ENCODE results near the gene FRAS1.
"Not testable (repeated sequence)": the region's sequence is repeated elsewhere in the genome, so short reads cannot be mapped to it uniquely, and the experiment has no call there.

FRAS1 gene

DNA sequence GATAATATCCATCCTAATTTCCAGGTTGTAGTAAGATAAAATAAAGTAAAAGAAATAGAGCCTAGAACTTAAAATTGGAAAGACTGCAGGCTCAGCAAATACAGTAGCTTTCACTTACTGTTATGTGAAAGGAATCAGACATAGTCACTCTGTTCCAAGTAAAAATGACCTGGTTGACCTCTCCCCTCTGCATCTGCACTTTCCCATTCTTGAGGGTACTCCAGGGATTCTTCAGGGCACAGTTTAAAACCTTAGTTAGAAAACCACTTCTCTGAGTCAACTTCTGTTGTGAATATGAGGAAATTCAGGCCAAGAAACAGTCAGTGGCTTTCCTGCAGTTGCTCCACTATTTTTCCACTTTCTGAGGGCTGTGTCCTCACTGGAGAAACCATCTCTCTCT lies 42.9 kb downstream of the FRAS1 start:
- no peak for DNase-seq (ENCODE audit: low read depth)

DNA sequence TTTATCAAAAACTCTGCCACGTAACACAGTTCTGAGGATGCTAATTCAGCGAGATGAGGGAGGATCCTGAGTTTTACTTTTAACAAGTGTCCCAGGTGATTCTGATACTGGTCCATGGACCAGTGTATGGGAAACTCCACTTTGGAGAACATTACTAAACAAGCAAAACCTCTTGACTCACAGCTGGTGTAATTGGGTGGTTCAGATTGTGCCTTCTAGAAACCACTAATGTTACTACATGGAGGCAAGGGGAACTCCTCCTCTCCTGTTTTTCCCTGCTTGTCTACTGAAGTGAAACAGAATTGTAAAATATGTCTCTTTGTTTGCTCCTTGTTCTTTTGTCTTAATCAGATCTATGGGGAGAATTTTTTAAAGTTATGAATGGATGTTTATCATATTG lies 62.6 kb downstream of the FRAS1 start:
- no peak for DNase-seq (ENCODE audit: low read depth)

DNA sequence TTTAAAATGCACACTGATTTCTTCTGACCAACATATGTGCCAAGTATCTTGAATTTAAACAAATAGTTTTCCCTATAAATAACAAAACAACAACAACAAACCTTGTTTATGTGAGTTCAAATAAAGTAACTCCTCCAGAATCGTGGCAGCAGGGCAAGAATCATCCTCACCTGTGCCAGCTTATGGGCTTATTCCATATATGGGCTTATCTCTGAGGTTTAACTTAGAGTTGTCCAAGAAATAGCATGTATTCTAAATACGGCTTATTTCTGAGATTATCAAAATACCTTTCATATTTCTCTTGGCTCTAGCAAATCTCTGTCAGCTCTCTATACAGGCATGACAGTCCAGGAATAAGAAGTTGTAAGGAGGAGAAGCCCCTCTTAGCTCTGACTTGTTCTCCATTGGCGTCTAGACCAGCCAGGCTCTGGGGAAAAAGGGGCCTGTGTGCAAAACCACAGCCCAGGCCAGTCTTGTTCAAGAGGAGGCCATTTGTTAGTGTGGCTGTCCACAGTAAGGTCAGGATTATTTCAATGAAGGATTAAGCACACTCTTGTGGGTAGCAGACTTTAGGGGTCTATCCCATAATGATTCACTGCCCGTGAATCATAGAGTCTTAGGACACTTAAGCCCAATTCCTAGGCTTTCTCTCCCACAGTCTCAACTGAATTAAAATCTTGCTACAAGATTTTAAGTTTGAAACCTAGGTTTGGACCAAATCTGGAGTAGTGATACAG lies 63.2 kb downstream of the FRAS1 start:
- DNase-seq (ENCODE audit: low read depth): no peak

DNA sequence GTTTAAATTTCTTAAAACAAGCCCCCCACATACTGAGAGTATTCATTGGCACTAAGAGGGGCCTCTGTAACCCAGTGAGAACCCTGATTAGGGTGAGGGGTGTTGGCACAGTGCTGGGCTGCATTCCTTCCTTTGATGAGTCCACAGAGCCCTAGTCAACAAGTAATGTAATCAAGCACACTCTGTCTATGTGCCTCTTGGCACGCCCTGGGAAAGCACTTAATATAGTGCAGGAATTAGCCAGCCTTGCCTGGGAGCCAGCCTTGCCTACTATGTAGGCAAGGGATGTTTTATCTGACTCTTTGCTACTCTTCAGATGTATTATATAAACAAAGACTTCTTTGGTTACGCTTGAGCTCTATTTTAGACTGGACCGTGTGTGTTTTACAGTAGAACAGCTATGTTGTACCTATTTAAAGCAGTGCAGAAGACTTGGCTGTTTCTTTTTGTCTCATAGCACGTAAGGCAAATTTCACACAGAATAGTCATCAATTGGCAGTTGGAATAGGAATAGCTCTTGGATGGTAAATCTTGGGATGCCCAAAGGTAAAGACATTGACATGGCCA lies 64.3 kb downstream of the FRAS1 start:
- no peak for DNase-seq (ENCODE audit: low read depth)

DNA sequence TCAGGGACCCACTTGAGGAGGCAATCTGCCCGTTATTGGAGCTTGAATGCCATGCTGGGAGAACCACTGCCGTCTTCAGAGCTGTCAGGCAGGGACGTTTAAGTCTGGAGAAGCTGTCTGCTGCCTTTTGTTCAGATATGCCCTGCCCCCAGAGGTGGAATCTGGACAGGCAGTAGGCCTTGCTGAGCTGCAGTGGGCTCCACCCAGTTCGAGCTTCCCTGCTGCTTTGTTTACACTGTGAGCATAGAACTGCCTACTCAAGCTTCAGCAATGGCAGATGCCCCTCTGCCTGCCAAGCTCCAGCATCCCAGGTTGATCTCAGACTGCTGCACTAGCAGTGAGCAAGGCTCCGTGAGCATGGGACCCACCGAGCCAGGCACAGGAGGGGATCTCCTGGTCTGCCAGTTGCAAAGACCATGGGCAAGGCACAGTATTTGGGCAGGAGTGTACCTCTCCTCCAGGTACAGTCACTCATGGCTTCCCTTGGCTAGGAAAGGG lies 68.8 kb downstream of the FRAS1 start:
- not testable (repeated sequence) for DNase-seq (ENCODE audit: low read depth)

DNA sequence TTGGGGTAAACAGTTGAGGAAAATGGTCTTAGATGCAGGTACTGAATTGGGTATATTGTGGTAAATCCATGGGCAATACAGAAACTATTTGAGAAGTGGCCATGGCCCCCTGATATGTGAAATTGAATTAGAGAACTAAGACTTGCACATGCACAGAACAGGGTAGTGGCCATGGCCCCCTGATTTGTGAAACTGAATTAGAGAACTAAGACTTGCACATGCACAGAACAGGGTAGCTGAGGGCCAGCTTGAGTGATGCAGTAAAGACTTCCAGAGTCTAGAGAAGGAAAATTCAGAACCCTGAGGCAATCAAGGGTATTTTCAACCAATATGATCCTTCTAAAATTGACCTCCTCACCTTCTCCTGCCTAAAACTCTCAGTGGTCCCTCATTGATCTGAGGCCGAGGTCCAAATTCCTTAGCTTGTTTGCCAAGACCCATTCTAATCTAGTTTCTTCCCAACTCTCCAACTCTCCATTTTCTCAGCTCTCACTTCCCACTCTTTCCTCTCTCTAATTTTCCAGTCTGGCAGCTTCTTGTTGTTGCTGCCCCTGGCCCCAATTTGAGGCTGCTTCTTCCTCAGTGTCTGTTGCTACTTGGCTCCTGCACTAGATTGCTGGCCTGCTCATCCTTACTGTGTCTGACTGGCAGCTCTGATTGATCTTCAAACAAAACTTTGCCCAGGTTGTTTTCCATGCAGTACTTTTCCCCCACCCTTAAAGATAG lies 72.4 kb downstream of the FRAS1 start:
- DNase-seq (ENCODE audit: low read depth): no peak

DNA sequence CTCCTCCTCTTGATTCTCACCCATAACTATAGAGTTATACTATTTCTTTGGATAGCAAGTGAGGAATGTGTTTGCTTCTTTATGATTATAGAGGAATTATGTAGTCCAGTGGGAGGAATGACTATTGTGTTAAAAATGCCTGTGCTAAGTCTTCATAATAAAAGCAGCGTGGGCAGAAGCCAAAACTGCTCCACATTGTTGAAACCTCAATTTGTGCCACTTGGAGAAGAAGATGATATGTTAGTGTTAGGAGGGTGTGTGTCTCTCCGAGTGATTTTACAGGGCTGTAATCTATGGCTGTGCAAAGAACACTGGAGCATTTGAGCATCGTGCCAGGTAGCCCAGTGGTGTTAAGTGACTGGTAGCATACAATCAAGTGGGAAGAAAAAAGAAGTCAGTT lies 74.3 kb downstream of the FRAS1 start:
- no peak for DNase-seq (ENCODE audit: low read depth)

DNA sequence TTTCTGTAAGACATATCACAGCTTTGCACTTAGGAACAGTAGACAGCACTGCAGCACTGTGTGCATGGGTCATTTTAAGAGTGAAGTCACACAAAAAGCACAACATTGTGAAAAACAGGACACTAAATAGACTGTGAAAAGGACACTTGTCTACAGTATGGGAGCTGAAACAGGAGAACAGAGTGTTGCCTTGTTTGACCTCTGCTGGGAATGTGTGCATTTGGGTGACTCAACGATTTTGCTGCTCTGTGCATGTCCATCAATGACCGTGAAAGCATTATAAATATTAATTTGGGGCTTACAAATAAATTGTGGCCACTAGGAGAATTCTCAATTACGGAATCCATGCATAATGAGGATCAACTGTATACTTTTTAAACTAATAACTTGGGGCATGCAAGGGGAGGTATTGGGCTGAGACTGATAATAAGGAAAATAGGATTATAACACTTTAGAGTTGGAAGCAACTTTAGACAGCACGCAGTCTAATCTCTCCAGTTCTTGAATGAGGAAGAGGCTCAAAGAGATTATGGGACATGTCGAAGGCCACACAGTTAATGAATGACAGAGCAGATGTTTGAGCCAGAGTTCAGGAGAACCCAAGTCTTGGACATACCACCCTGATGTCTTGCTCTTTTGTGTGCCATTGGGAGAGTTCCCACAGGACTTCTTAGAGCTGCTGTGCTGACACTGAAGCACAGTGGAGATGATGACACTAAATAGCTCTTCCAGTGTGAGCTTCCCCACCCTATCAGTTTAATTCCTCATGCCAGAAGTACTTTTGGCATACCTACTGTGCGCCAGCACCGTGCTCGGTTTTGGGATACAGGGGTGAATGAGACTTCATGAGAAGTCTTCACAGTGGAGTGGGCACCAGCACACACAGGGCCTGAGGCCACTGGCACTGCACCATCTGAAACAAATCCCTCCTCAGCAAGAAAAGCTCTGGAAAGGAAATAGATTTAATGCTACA lies 79.3 kb downstream of the FRAS1 start:
- DNase-seq (ENCODE audit: low read depth): no peak

DNA sequence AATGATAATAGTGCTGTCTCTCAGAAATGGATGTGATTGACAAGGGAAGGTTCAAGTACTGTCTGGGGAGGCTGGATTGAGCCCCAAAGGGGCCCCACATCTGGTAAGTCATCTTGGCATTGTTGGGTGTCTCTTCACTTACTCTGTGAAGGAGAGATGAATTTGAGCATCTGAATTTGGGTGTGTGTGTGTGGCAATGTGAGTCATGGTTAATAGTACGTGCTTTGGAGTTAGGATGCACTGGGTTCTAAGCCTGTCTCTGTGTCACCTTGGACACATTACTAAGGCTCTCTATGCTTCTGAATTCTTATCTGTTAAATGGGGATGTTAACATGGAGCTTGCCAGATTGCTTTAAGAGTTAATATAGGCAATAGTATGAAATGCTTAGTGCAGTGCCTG lies 80.4 kb downstream of the FRAS1 start:
- DNase-seq (ENCODE audit: low read depth): no peak

DNA sequence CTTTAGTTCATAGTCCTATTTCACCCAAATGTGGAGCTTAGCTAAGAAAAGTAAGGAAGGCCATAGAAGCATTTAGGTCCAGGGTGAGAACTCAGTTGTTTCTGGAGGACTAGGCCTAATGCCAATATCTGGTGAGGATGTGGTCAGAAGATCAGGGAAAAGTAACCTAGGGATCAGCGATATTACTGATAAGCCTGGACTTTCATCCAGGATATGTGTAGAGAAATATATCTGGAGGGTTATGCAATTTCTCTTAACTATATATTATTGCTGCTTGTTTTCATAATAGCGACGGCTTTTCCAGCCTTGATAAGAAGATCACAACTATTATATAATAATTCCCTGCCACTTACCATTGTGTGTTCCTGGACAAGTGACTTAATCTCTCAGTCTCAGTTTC lies 81.1 kb downstream of the FRAS1 start:
- DNase-seq (ENCODE audit: low read depth): no peak

DNA sequence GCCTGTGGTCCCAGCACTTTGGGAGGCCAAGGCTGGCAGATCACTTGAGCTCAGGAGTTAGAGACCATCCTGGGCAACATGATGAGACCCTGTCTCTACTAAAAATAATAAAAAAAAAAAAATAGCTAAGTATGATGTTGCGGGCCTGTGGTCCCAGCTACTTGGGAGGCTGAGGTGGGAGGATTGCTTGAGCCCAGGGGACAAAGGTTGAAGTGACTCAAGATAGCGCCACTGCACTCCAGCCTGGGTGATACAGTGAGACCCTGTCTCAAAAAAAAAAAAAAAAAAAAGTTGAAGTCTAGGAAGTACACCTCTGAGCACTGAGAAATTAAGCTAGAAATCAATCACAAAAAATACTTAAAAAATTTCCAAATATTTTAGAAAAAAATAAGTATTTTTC lies 86.5 kb downstream of the FRAS1 start:
- DNase-seq (ENCODE audit: low read depth): no peak

DNA sequence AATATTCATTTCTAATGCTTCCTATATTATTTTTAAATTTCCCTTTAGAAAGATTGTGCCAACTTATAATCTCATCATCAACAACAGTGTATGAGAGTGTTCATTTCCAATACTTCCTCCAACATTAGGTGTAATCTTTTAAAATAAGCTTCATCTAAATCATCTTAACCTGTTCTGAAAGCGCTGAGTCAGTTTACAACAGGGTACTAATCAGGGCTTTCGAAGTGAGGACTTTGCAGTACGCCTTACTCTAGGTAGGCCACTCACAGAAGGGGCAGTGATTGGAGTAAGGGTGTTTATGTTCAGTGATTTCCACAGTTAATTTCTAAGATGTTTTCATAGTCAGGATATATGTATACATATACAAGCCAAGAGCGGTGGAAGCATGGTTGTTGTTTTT lies 87.9 kb downstream of the FRAS1 start:
- no peak for DNase-seq (ENCODE audit: low read depth)

DNA sequence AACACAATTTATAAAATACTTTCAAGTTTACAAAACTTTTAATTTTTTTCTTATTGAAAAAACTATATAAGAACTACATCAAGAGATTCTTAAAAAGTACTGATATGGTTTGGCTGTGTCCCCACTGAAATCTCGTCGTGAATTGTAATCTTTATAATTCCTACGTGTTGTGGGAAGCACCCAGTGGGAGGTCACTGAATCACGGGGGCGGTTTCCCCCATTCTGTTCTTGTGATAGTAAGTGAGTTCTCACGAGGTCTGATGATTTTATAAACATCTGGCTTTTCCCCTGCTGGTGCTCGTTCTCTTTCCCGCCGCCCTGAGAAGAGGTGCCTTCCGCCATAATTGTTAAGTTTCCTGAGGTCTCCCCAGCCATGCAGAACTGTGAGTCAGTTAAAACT lies 88.5 kb downstream of the FRAS1 start:
- DNase-seq (ENCODE audit: low read depth): no peak

DNA sequence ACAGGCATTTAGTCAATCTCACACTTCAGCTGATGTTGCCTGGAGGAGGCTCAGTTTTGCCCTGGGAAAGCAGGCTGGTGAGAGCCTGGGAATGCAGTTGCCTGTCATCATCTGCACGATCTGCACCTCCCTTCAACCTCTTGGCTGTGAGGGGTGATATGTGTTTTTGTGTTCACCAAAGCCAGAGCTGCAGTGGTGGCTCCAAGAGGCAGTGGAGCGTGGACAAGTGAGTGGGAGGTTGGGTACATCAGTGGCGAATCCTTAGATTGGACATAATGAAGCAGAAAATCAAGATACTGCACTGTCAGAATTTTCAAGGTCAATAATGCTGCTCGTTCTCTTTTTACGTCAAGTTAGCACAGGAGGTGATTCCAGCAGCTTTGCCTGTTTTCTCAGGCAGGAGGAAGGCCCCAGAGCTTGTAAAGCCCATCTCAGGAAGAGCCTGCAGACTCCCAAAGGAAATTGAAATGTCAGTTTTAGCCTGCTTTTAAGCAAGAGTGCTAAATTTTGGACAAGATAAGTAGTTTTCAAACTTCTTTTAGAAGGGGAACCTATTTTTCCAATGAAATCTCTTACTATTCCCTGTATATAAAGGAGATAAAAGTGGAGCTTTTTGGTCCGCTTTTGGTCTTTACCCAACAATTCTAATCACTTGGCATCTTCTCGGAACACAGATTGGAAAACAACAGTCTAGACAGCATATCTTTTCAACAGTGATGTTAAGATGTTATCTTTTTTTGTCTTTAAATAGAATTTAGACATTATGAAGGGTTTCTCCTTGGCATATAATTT lies 92.8 kb downstream of the FRAS1 start:
- no peak for DNase-seq (ENCODE audit: low read depth)

DNA sequence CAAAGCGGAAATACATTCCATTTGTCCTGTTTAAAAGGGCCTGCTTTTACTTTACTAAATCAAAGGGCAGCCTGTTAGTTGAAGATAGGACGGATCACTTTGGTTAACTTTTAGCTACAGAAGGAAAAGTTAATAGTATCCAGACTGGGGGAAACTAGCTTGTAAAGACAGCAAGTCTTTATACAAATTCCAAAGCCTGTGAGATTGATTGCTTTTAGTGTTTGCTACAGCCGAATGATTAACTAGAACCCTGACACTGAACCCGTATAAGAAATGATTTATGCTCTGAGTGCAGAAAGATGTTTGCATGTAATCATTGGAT lies 93.4 kb downstream of the FRAS1 start:
- no peak for DNase-seq (ENCODE audit: low read depth)

DNA sequence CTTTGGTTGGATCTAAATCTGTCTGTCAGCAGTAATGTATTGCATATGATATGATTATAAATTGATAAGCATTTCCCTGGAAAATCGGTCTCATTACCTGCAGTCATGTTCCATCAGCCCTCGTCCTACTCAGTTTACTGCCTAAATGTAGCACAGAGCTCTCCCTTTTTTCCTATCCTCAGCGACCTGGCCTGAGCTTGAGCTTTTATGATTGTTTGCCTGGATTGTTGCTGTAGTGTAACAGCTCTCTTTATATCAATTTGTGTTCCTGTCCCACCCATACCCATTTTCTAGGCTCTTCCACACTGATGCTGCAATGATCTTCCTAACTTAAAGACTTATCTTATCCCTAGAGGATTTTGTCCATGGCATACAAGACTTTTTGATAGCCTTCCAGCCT lies 95.7 kb downstream of the FRAS1 start:
- DNase-seq (ENCODE audit: low read depth): no peak

DNA sequence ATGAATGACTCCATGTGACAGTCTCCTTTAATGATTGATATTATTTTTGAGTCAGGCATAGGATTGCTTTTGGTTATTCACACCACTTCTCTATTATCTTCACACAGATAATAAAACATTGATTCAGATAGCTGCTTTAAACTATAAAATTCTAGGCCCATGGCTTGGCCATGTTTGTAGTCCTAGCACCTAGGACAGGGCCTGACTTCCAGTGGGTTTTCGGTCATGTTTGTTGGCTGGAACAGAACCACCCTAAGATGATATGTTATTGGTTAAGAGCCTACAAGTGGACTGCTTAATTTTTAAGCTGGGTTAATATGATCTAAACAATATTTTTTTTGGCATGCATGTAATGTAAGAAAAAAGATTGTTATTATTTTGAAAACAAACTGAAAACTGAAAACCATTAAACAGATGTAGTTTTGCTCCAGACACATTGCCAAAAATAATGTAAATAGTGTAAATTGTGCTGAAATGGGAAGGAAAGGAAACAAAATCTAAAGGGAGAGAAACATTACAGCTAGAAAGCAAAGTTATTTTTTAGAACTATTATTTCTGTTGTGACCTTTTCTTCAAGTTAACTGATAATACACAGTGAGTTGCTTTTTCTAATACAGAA lies 98.0 kb downstream of the FRAS1 start:
- no peak for DNase-seq (ENCODE audit: low read depth)

DNA sequence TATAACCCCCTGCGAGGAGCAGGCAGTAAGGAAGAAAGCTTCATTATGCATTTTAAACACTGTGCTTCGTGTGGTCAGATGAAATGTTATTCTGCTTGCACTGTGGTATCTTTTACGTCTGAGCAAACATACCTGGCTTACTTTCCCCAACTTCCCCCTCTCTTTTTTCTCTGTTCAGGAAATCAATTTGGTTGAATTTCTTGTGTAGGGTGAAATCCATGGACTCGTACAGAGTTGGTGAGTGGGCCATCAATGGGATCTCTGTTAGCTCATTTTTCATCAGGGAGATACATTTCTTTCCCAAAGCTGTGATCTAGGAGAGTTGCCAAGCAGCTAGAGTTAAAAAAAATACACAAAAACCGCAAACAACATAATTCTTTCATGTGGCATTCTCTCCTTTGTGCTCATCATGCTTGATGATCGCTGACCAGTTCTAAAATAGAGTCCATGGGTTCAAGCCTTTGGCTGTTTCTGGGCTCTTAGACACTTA lies 98.5 kb downstream of the FRAS1 start:
- no peak for DNase-seq (ENCODE audit: low read depth)

DNA sequence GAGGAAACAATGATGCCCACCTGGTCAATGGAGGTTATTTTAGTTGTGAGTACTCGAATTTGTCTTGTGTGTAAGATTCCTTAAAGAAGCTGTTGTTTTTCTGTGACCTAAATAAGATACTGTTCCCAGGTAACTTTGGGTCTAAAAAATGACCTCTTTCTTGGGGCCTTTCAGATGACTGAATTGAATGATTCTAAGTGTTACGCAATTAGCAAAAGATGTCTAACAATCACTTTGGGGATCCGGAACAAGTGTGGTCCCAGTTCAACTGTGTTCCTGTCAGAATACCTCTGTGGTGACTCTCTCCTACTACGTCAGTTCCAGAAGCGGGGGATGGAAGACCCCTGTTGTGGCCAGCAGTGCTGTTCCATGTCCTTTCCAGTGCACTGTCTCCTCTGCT lies 99.4 kb downstream of the FRAS1 start:
- DNase-seq (ENCODE audit: low read depth): no peak

DNA sequence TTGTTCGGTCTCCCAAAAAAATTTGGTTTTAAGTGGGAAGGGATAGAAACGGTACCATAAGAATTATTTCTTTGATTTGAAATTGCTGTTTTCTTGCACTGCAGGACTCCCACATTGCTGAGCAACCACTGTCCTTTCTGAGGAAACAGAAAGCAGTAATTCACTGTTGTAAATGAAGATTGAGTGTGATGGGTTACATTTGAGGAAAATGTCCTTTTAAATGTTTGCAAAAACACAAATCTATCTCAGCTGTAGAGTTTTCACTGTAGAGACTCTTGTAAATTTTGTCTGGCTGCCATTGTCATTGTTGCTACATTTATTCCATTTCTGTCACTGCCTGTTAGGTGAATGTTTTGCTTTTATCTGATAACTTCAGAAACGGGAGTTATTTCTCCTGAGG lies 105.2 kb downstream of the FRAS1 start:
- no peak for DNase-seq (ENCODE audit: low read depth)

DNA sequence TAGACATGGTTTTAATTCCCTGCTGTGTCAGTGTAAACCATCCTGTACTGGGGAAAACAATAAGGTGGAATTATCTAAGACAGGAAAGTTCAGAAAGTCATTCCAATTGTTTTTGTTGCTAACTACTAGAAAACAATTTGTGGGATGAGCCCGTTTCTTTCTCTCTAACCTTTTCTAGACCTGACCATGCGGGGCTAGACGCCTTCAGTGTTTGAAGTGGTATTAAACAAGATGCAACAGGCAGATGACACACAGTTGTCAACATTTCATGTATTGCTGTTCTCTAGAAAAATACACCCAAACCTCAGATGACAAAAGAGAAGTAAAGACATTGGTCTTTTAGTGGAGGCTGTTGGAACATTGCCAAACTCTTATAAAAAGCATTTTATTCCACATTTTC lies 105.7 kb downstream of the FRAS1 start:
- no peak for DNase-seq (ENCODE audit: low read depth)

Measured in HS-5 (cell line).